PC-9 (cell line): ENCODE results near the gene IGSF21. TPM values are rescaled to one million over a fixed set of nuclear protein-coding genes. Genes with fewer than 3 reads are reported as not detected.

Source experiments
- BruUV-seq: library from RNA; stranded (reverse); fragments of 400-500 nt; replicated peaks from 2 replicates; lab custom pipeline; 2021; lab: Mats Ljungman, UMichigan
- CTCF ChIA-PET: fragments of 300-600 bp; sonication (Branson Sonifier 250); formaldehyde crosslinking; loops from one replicate; lab custom pipeline; 2022; ENCODE audit warnings: antibody characterized with exemption; lab: Charles Lee
- POLR2A ChIA-PET: fragments of 300-600 bp; sonication (Branson Sonifier 250); formaldehyde crosslinking; loops from one replicate; lab custom pipeline; 2022; ENCODE audit warnings: antibody characterized with exemption; ENCODE audit not compliant: unreplicated experiment; lab: Charles Lee
- DNase-seq, 2 experiments: peaks; one replicate each; pipeline versions ENCODE4 v3.0.0 to v3.0.0-alpha.2; 2015 to 2022; ENCODE audit warnings: mixed read lengths in 1 of 2
- H2AFZ ChIP-seq: fragments of 200-600 bp; sonication (generic); 2 replicates; pipeline ENCODE4 v1.8.1; 2017; ENCODE audit warnings: antibody characterized with exemption
- H3F3A ChIP-seq: fragments of 200-600 bp; sonication (generic); 2 replicates; pipeline ENCODE4 v1.8.1; 2017; ENCODE audit warnings: antibody characterized with exemption, mild to moderate bottlenecking, low read depth; ENCODE audit not compliant: insufficient read depth
- H3K27ac ChIP-seq: fragments of 200-600 bp; sonication (generic); 2 replicates; pipeline ENCODE4 v1.6.1; 2016; ENCODE audit warnings: mixed run types
- H3K27me3 ChIP-seq: fragments of 200-600 bp; sonication (generic); 2 replicates; pipeline ENCODE4 v1.6.1; 2016; ENCODE audit warnings: low read depth, mixed run types; ENCODE audit not compliant: insufficient read depth
- H3K36me3 ChIP-seq: fragments of 200-600 bp; sonication (generic); 2 replicates; pipeline ENCODE4 v1.6.1; 2016; ENCODE audit warnings: low read depth, mixed run types
- H3K4me1 ChIP-seq: fragments of 200-600 bp; sonication (generic); replicated peaks from 2 replicates; pipeline ENCODE4 v1.6.1; 2016; ENCODE audit warnings: mixed run types; ENCODE audit not compliant: insufficient read depth
- H3K4me2 ChIP-seq: fragments of 200-600 bp; sonication (generic); 2 replicates; pipeline ENCODE4 v1.6.1; 2017; ENCODE audit warnings: mixed run types
- H3K4me3 ChIP-seq: fragments of 200-600 bp; sonication (generic); 2 replicates; pipeline ENCODE4 v1.6.1; 2016; ENCODE audit warnings: mixed run types
- H3K79me2 ChIP-seq: fragments of 200-600 bp; sonication (generic); 2 replicates; pipeline ENCODE4 v1.6.1; 2017; ENCODE audit warnings: low read depth, mixed run types
- H3K9me2 ChIP-seq: fragments of 200-600 bp; sonication (generic); 2 replicates; pipeline ENCODE4 v1.8.1; 2017; ENCODE audit warnings: mild to moderate bottlenecking; ENCODE audit not compliant: insufficient read depth
- H3K9me3 ChIP-seq: fragments of 200-600 bp; sonication (generic); 2 replicates; pipeline ENCODE4 v1.8.1; 2016; ENCODE audit warnings: low read depth; ENCODE audit not compliant: insufficient read depth
- H4K20me1 ChIP-seq: fragments of 200-600 bp; sonication (generic); 2 replicates; pipeline ENCODE4 v1.8.1; 2017; ENCODE audit not compliant: insufficient read depth
- EZH2 ChIP-seq: fragments of 200-600 bp; sonication (generic); IDR thresholded peaks from 2 replicates; pipeline ENCODE4 v1.8.0; 2017; ENCODE audit warnings: antibody characterized with exemption, low read depth
- intact Hi-C: fragments of 100-400 bp; cut with micrococcal nuclease; formaldehyde crosslinking; loops from one replicate; pipeline ENCODE4 v1.10.0; 2022; ENCODE audit not compliant: unreplicated experiment
- total RNA-seq: library from RNA; stranded (reverse); gene quantifications from 2 replicates; pipeline ENCODE4 v1.2.3, GENCODE V29; 2021
- TF ChIP-seq, protein P1 (sequence below): fragments of 200-600 bp; sonication (generic); conservative IDR thresholded peaks from 2 replicates; pipeline ENCODE4 v1.6.1; 2017; ENCODE audit warnings: mixed run types, antibody characterized with exemption, mild to moderate bottlenecking, moderate library complexity

The IGSF21 gene
- total RNA-seq, 1 experiment from 2014 or later = not detected

DNA sequence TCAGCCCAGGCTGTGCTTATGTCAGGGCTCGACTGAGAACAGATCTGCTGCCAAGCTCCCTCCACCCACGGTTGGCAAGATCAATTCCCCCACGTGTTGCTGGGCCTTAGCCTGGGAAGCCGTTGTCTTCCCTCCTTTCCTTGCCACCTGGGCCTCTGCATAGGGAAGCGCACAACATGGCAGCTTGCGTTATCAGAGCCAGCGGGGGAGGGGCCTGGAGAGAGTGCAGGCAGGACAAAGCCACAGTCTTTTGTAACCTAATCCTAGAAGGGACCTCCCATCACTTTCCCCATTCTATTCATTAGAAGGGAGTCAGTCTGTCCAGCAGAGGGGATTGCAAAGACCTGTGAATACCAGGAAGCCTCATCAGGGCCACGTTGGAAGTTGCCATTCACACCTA lies 17.0 kb upstream of the IGSF21 start:
- Histone ChIP-seq H3K27ac (no peak overlapping the region), H3K4me2 (no peak overlapping the region), H2AFZ (no peak overlapping the region), H3K36me3 (no peaks in the 10 kb centered on the region), H4K20me1 (no peaks in the 10 kb centered on the region), H3K9me3 (no peaks in the 10 kb centered on the region), H3K4me1 (no peaks in the 10 kb centered on the region), H3K27me3 (peaks cover 5% of the 10 kb centered on the region), H3K4me3 (no peak overlapping the region), H3K79me2 (no peaks in the 10 kb centered on the region), H3F3A (no peaks in the 10 kb centered on the region), H3K9me2 (no peaks in the 10 kb centered on the region)
- TF ChIP-seq, protein P1, sequence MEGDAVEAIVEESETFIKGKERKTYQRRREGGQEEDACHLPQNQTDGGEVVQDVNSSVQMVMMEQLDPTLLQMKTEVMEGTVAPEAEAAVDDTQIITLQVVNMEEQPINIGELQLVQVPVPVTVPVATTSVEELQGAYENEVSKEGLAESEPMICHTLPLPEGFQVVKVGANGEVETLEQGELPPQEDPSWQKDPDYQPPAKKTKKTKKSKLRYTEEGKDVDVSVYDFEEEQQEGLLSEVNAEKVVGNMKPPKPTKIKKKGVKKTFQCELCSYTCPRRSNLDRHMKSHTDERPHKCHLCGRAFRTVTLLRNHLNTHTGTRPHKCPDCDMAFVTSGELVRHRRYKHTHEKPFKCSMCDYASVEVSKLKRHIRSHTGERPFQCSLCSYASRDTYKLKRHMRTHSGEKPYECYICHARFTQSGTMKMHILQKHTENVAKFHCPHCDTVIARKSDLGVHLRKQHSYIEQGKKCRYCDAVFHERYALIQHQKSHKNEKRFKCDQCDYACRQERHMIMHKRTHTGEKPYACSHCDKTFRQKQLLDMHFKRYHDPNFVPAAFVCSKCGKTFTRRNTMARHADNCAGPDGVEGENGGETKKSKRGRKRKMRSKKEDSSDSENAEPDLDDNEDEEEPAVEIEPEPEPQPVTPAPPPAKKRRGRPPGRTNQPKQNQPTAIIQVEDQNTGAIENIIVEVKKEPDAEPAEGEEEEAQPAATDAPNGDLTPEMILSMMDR = no peak
- TF ChIP-seq EZH2 = no peak
- ChIA-PET CTCF (no interaction called here), POLR2A (no interaction called here)
- intact Hi-C loops = no loop called here
- no TSS peak for BruUV-seq
- no peak for DNase-seq

DNA sequence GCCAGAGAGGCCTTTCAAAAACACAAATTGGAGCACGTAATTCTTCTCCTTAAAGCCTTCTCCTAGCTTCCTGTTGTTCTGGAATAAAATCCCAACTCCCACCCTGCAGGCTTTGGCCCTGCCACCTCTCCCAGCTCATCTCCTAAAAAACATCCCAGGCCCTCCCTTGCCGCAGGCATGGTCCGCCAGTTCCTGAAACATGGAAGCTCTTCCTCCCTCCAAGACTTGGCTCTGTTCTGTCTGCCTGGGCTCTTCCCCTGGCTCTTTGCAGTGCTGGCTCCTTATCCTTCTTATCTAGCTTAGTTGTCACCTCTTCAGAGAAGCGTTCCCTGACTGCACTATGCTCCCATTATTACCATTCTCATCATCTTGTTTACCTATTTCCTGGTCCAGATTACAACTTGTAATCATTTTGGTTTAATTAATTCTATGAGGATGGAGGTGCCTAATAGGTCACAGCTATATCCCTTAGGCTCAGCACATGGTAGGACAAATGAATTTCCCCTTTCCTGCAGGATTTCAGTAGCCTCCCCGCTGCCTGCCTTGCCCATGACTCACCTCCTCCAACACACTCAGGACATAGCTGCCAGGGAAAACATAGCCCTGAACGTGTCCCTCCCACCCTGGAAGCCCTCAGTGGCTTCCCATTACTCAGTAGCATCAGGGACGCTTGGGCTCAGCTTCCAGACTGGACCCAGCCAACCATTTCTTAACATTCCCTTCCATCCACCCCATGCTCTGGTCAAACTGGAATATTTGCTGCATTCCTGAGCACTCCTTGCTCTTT lies 15.7 kb upstream of the IGSF21 start:
- Histone ChIP-seq H3K9me3 (no peaks in the 10 kb centered on the region), H3F3A (no peaks in the 10 kb centered on the region), H3K4me1 (no peaks in the 10 kb centered on the region), H3K9me2 (no peaks in the 10 kb centered on the region), H3K4me3 (no peak overlapping the region), H3K4me2 (no peak overlapping the region), H4K20me1 (no peaks in the 10 kb centered on the region), H2AFZ (no peak overlapping the region), H3K27me3 (peaks cover 11% of the 10 kb centered on the region), H3K27ac (no peak overlapping the region), H3K79me2 (no peaks in the 10 kb centered on the region), H3K36me3 (no peaks in the 10 kb centered on the region)
- TF ChIP-seq, protein P1 = no peak
- no peak for TF ChIP-seq EZH2
- CTCF ChIA-PET = no interaction called here
- POLR2A ChIA-PET = no interaction called here
- intact Hi-C loops = no loop called here
- BruUV-seq = no TSS peak
- no peak for DNase-seq

DNA sequence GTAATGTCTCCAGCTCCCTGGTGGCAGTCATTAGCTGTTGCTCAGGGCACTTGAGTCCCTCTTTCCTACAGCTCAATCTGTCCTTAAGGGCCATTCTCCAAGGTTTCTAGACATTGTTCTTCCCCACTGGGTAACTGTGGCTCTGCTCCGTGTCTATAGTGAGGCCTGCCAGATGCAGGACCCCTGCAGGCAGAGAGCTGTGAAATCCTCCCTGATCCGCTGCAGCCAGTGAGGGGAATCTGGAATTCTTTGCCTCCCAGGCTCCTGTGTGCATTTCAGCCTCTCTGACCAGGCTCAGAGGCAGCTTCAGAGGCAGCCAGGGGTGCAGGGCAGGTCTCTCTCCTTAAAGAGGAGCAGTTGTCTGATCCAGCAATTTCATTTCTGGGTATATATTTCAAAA lies 14.4 kb upstream of the IGSF21 start:
- no TSS peak for BruUV-seq

More for the DNA sequence above, 14.4 kb upstream of the IGSF21 start:
- no peak for TF ChIP-seq EZH2
- no peak overlapping the region for H3K27ac ChIP-seq
- no peak for DNase-seq
- H4K20me1 ChIP-seq = no peaks in the 10 kb centered on the region
- H3K4me1 ChIP-seq = no peaks in the 10 kb centered on the region
- no peaks in the 10 kb centered on the region for H3K79me2 ChIP-seq
- H3F3A ChIP-seq = no peaks in the 10 kb centered on the region
- no peaks in the 10 kb centered on the region for H3K9me2 ChIP-seq
- H3K27me3 ChIP-seq = peaks cover 11% of the 10 kb centered on the region
- no peak overlapping the region for H3K4me2 ChIP-seq
- POLR2A ChIA-PET = interaction anchor here (0.6 kb wide), 1 partner anchor 215 kb away, joined by 3 read pairs; no protein-coding TSS in a partner anchor
- no peaks in the 10 kb centered on the region for H3K9me3 ChIP-seq
- no peaks in the 10 kb centered on the region for H3K36me3 ChIP-seq
- no peak overlapping the region for H2AFZ ChIP-seq
- CTCF ChIA-PET = no interaction called here
- no peak overlapping the region for H3K4me3 ChIP-seq
- intact Hi-C loops = no loop called here
